Neural crest cell (in vitro differentiated cells): Measurements from ENCODE around the gene TTC7B. TPM values are rescaled to one million over a fixed set of nuclear protein-coding genes. Genes with fewer than 3 reads are reported as not detected.

Experiments used
- DNase-seq: peaks from one replicate; pipeline ENCODE4 v3.0.0; 2021; ENCODE audit warnings: low read depth, mixed read lengths, low spot score
- H3K27ac Mint-ChIP-seq: one replicate; pipeline ENCODE4 v1.8.0; 2021; ENCODE audit warnings: mild to moderate bottlenecking, mixed read lengths; ENCODE audit not compliant: unreplicated experiment
- H3K27me3 Mint-ChIP-seq: 2 replicates; pipeline ENCODE4 v1.8.0; 2021; ENCODE audit warnings: low read depth, mild to moderate bottlenecking, mixed read lengths
- H3K36me3 Mint-ChIP-seq: 2 replicates; pipeline ENCODE4 v1.8.0; 2021; ENCODE audit warnings: low read depth, mild to moderate bottlenecking, mixed read lengths
- H3K4me1 Mint-ChIP-seq: 2 replicates; pipeline ENCODE4 v1.8.0; 2021; ENCODE audit warnings: mixed read lengths
- H3K4me3 Mint-ChIP-seq: one replicate; pipeline ENCODE4 v1.8.0; 2021; ENCODE audit warnings: mild to moderate bottlenecking, mixed read lengths
- H3K9me3 Mint-ChIP-seq: 2 replicates; pipeline ENCODE4 v1.8.0; 2021; ENCODE audit warnings: mixed read lengths
- total RNA-seq: library from RNA; stranded (reverse); gene quantifications from 2 replicates; pipeline ENCODE4 v1.2.1, GENCODE V29; 2021
- TF ChIP-seq, protein P1 (sequence below): fragments of 200-600 bp; sonication (generic); conservative IDR thresholded peaks from 2 replicates; pipeline ENCODE4 v1.5.0; 2021; ENCODE audit warnings: antibody characterized with exemption, mild to moderate bottlenecking

The TTC7B gene
- total RNA-seq, 1 donor from 2014 or later = 56.4 TPM

GRCh38 chr14:90728951-90729350, 87.3 kb downstream of the TTC7B start:
- no peaks in the 10 kb centered on the region for H3K27me3 Mint-ChIP-seq
- H3K9me3 Mint-ChIP-seq = no peaks in the 10 kb centered on the region
- TF ChIP-seq, protein P1, sequence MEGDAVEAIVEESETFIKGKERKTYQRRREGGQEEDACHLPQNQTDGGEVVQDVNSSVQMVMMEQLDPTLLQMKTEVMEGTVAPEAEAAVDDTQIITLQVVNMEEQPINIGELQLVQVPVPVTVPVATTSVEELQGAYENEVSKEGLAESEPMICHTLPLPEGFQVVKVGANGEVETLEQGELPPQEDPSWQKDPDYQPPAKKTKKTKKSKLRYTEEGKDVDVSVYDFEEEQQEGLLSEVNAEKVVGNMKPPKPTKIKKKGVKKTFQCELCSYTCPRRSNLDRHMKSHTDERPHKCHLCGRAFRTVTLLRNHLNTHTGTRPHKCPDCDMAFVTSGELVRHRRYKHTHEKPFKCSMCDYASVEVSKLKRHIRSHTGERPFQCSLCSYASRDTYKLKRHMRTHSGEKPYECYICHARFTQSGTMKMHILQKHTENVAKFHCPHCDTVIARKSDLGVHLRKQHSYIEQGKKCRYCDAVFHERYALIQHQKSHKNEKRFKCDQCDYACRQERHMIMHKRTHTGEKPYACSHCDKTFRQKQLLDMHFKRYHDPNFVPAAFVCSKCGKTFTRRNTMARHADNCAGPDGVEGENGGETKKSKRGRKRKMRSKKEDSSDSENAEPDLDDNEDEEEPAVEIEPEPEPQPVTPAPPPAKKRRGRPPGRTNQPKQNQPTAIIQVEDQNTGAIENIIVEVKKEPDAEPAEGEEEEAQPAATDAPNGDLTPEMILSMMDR = no peak
- no peak for DNase-seq
- no peaks in the 10 kb centered on the region for H3K4me1 Mint-ChIP-seq
- peaks cover 17% of the 10 kb centered on the region for H3K36me3 Mint-ChIP-seq
- H3K27ac Mint-ChIP-seq = no peak overlapping the region
- no peak overlapping the region for H3K4me3 Mint-ChIP-seq

- Mint-ChIP-seq H3K4me1 (no peaks in the 10 kb centered on the region), H3K4me3 (no peak overlapping the region), H3K27me3 (no peaks in the 10 kb centered on the region), H3K9me3 (no peaks in the 10 kb centered on the region), H3K36me3 (peaks cover 17% of the 10 kb centered on the region), H3K27ac (no peak overlapping the region)
- DNase-seq = no peak
- TF ChIP-seq, protein P1 = no peak
Observed at GRCh38 chr14:90727082-90727481, 89.1 kb downstream of the TTC7B start.

- H3K4me1 Mint-ChIP-seq = no peaks in the 10 kb centered on the region
- DNase-seq = no peak
- H3K27me3 Mint-ChIP-seq = no peaks in the 10 kb centered on the region
- no peak overlapping the region for H3K4me3 Mint-ChIP-seq
- TF ChIP-seq, protein P1 = no peak
- H3K9me3 Mint-ChIP-seq = no peaks in the 10 kb centered on the region
- H3K27ac Mint-ChIP-seq = no peak overlapping the region
- peaks cover 16% of the 10 kb centered on the region for H3K36me3 Mint-ChIP-seq
Observed at GRCh38 chr14:90726656-90727055, 89.6 kb downstream of the TTC7B start.

GRCh38 chr14:90724866-90725265, 91.4 kb downstream of the TTC7B start:
- no peak overlapping the region for H3K4me3 Mint-ChIP-seq
- H3K4me1 Mint-ChIP-seq = no peaks in the 10 kb centered on the region
- TF ChIP-seq, protein P1 = no peak
- no peaks in the 10 kb centered on the region for H3K9me3 Mint-ChIP-seq
- no peaks in the 10 kb centered on the region for H3K27me3 Mint-ChIP-seq
- H3K27ac Mint-ChIP-seq = no peak overlapping the region
- peaks cover 14% of the 10 kb centered on the region for H3K36me3 Mint-ChIP-seq
- no peak for DNase-seq

DNA sequence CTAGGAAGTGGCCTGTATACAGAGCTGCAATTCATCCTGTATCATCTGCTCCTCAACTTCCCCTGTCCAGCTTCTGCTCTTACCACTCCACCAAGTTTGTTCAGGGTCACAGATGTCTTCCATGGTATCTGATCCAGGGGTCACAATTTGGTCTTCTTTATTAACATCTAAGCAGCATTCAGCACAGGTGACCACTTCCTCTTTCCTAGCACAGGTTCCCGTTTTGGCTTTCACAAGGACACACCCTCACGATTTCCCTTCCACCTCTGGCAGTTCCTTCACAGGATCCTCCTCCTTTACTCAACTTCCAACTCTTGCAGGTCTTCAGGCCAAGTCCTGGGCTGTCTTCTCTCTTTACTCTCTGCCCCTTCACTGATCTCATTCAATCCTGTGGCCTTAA, 93.6 kb downstream of the TTC7B start:
- Mint-ChIP-seq H3K36me3 (peaks cover 6% of the 10 kb centered on the region), H3K4me3 (no peak overlapping the region), H3K27me3 (no peaks in the 10 kb centered on the region), H3K4me1 (no peaks in the 10 kb centered on the region), H3K9me3 (no peaks in the 10 kb centered on the region), H3K27ac (no peak overlapping the region)
- TF ChIP-seq, protein P1 = no peak
- no peak for DNase-seq
